HepG2 (cell line): ENCODE results near the gene TMEM107. TPM values are rescaled to one million over a fixed set of nuclear protein-coding genes. Genes with fewer than 3 reads are reported as not detected.
A peak's percentile ranks its signal among the peaks of the same experiment; 100 is the strongest.

Experiments used
- ELK4 ChIP-seq: sonication (generic); formaldehyde crosslinking; IDR thresholded peaks from 2 replicates; pipeline ENCODE4 v1.9.0; 2021; ENCODE audit warnings: missing genetic modification reagents, borderline replicate concordance
- FOXK1 ChIP-seq: sonication (generic); formaldehyde crosslinking; IDR thresholded peaks from 2 replicates; pipeline ENCODE4 v1.4.0; 2020; ENCODE audit warnings: low read depth, missing genetic modification reagents, borderline replicate concordance
- IRF2 ChIP-seq: IDR thresholded peaks from 2 replicates; pipeline ENCODE4 v1.6.1; 2018; ENCODE audit warnings: missing genetic modification reagents, missing compliant biosample characterization
- RBM22 ChIP-seq: fragments of 200-400 bp; formaldehyde crosslinking; optimal IDR thresholded peaks from 2 replicates; pipeline ENCODE3; 2017; ENCODE audit warnings: mild to moderate bottlenecking, low read length, moderate library complexity
- REL ChIP-seq: sonication (generic); formaldehyde crosslinking; conservative IDR thresholded peaks from 2 replicates; pipeline ENCODE4 v1.8.0; 2022; ENCODE audit warnings: mild to moderate bottlenecking, missing genetic modification reagents, moderate library complexity
- RFX3 ChIP-seq: IDR thresholded peaks from 2 replicates; pipeline ENCODE4 v1.6.1; 2016; ENCODE audit warnings: missing biosample characterization, missing genetic modification reagents
- SOX13 ChIP-seq, 3 experiments: fragments of 450-650 bp in 1 of 3; sonication (generic) in 1 of 3; formaldehyde crosslinking in 1 of 3; IDR thresholded peaks in 2 of 3; conservative IDR thresholded peaks in 1 of 3; 2 replicates each; pipeline versions ENCODE4 v1.5.0 to v1.6.1; 2016 to 2020; ENCODE audit warnings: antibody characterized with exemption in 1 of 3, mild to moderate bottlenecking in 1 of 3, missing compliant biosample characterization in 1 of 3, missing genetic modification reagents in 1 of 3, moderate library complexity in 1 of 3
- ZBTB38 ChIP-seq: sonication (generic); formaldehyde crosslinking; IDR thresholded peaks from 2 replicates; pipeline ENCODE4 v1.5.1; 2020; ENCODE audit warnings: mild to moderate bottlenecking, missing genetic modification reagents
- ZBTB42 ChIP-seq: sonication (generic); formaldehyde crosslinking; IDR thresholded peaks from 2 replicates; pipeline ENCODE4 v1.5.0; 2020; ENCODE audit warnings: mild to moderate bottlenecking, missing genetic modification reagents
- ZNF317 ChIP-seq: sonication (generic); formaldehyde crosslinking; IDR thresholded peaks from 2 replicates; pipeline ENCODE4 v1.5.0; 2020; ENCODE audit warnings: mild to moderate bottlenecking, missing genetic modification reagents
- ZNF430 ChIP-seq: sonication (generic); formaldehyde crosslinking; IDR thresholded peaks from 2 replicates; pipeline ENCODE4 v1.9.0; 2021; ENCODE audit warnings: mild to moderate bottlenecking, missing genetic modification reagents
- ZXDC ChIP-seq: sonication (generic); formaldehyde crosslinking; IDR thresholded peaks from 2 replicates; pipeline ENCODE4 v1.5.0; 2020; ENCODE audit warnings: mild to moderate bottlenecking, missing genetic modification reagents
- polyA plus RNA-seq, 8 experiments: library from polyadenylated mRNA; depleted of rRNA in 3 of 8; stranded (reverse) in 7 of 8; unstranded in 1 of 8; fragments of >200 nt; fragmentation: Illumina TruSeq in 4 of 8; extraction: Trizol in 4 of 8; gene quantifications; 2 replicates each; pipeline versions ENCODE4 v1.2.1 to v1.2.3, GENCODE V29; 2011 to 2016; ENCODE audit warnings: low read depth in 4 of 8, missing spikeins in 1 of 8, mixed read lengths in 1 of 8; ENCODE audit not compliant: insufficient read depth in 1 of 8
- total RNA-seq, 5 experiments: library from RNA; depleted of rRNA; stranded (reverse); fragments of >200 nt; fragmentation: Illumina TruSeq; extraction: Trizol; gene quantifications; 2 replicates each; pipeline ENCODE4 v1.2.3, GENCODE V29; 2016; ENCODE audit warnings: low read depth in 1 of 5
- TF ChIP-seq, protein P1 (sequence below): sonication (generic); formaldehyde crosslinking; IDR thresholded peaks from 2 replicates; pipeline ENCODE4 v1.4.0; 2020; ENCODE audit warnings: missing genetic modification reagents, mild to moderate bottlenecking, borderline replicate concordance
- TF ChIP-seq, protein P2 (sequence below): IDR thresholded peaks from 2 replicates; pipeline ENCODE4 v1.6.1; 2016; ENCODE audit warnings: missing biosample characterization, missing genetic modification reagents, low read depth
- TF ChIP-seq, protein P3 (sequence below): sonication (generic); formaldehyde crosslinking; IDR thresholded peaks from 2 replicates; pipeline ENCODE4 v1.4.0; 2020; ENCODE audit warnings: missing genetic modification reagents

The TMEM107 gene
- total and polyA plus RNA-seq, 2 of the 13 experiments (the other 11 are each of a cell fraction or from before 2014, with no cell fraction given): 7.2 to 15.3 TPM

GRCh38 chr17:8221663-8222379 lies 45.6 kb upstream of the TMEM107 start (continued):
- TF ChIP-seq ELK4: no peak
- TF ChIP-seq, protein P1, sequence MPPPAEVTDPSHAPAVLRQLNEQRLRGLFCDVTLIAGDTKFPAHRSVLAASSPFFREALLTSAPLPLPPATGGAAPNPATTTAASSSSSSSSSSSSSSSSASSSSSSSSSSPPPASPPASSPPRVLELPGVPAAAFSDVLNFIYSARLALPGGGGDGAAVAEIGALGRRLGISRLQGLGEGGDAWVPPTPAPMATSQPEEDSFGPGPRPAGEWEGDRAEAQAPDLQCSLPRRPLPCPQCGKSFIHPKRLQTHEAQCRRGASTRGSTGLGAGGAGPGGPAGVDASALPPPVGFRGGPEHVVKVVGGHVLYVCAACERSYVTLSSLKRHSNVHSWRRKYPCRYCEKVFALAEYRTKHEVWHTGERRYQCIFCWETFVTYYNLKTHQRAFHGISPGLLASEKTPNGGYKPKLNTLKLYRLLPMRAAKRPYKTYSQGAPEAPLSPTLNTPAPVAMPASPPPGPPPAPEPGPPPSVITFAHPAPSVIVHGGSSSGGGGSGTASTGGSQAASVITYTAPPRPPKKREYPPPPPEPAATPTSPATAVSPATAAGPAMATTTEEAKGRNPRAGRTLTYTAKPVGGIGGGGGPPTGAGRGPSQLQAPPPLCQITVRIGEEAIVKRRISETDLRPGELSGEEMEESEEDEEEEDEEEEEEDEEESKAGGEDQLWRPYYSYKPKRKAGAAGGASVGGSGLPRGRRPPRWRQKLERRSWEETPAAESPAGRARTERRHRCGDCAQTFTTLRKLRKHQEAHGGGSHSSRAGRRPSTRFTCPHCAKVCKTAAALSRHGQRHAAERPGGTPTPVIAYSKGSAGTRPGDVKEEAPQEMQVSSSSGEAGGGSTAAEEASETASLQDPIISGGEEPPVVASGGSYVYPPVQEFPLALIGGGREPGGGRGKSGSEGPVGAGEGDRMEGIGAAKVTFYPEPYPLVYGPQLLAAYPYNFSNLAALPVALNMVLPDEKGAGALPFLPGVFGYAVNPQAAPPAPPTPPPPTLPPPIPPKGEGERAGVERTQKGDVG (CRISPR knock-in tag): no peak
- TF ChIP-seq ZBTB42: no peak; the same call in 1 of the 2 replicates
- TF ChIP-seq ZBTB38: no peak
- peak; percentile 74 for TF ChIP-seq ZNF430 (CRISPR knock-in tag)
- TF ChIP-seq ZNF317 (CRISPR knock-in tag): peak; percentile 11; the same call in 1 of the 2 replicates
- TF ChIP-seq FOXK1: peak; percentile 82; the same call in 1 of the 2 replicates
- TF ChIP-seq, protein P2, sequence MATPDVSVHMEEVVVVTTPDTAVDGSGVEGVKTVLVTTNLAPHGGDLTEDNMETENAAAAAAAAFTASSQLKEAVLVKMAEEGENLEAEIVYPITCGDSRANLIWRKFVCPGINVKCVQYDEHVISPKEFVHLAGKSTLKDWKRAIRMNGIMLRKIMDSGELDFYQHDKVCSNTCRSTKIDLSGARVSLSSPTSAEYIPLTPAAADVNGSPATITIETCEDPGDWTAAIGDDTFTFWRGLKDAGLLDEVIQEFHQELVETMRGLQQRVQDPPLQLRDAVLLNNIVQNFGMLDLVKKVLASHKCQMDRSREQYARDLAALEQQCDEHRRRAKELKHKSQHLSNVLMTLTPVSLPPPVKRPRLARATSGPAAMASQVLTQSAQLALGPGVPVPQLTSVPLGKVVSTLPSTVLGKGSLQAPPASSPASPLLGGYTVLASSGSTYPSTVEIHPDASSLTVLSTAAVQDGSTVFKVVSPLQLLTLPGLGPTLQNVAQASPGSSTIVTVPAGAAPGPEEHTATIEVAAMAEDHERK (CRISPR knock-in tag): no peak
- 0 out of 2 replicates have a peak, but pooled peaks have one; percentile 57 for TF ChIP-seq ZXDC (CRISPR knock-in tag)
- TF ChIP-seq, protein P3, sequence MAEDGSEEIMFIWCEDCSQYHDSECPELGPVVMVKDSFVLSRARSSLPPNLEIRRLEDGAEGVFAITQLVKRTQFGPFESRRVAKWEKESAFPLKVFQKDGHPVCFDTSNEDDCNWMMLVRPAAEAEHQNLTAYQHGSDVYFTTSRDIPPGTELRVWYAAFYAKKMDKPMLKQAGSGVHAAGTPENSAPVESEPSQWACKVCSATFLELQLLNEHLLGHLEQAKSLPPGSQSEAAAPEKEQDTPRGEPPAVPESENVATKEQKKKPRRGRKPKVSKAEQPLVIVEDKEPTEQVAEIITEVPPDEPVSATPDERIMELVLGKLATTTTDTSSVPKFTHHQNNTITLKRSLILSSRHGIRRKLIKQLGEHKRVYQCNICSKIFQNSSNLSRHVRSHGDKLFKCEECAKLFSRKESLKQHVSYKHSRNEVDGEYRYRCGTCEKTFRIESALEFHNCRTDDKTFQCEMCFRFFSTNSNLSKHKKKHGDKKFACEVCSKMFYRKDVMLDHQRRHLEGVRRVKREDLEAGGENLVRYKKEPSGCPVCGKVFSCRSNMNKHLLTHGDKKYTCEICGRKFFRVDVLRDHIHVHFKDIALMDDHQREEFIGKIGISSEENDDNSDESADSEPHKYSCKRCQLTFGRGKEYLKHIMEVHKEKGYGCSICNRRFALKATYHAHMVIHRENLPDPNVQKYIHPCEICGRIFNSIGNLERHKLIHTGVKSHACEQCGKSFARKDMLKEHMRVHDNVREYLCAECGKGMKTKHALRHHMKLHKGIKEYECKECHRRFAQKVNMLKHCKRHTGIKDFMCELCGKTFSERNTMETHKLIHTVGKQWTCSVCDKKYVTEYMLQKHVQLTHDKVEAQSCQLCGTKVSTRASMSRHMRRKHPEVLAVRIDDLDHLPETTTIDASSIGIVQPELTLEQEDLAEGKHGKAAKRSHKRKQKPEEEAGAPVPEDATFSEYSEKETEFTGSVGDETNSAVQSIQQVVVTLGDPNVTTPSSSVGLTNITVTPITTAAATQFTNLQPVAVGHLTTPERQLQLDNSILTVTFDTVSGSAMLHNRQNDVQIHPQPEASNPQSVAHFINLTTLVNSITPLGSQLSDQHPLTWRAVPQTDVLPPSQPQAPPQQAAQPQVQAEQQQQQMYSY (CRISPR knock-in tag): no peak
- TF ChIP-seq RBM22: peak; percentile 95
- peak; percentile 56; the same call in 1 of the 2 replicates for TF ChIP-seq IRF2 (CRISPR knock-in tag)
- TF ChIP-seq REL (CRISPR knock-in tag): no peak
- no peak for TF ChIP-seq RFX3 (CRISPR knock-in tag)
- no peak for TF ChIP-seq SOX13 (IDR thresholded peaks at IDR 0.05)
- no peak for TF ChIP-seq SOX13 (CRISPR knock-in tag; conservative IDR thresholded peaks at IDR 0.05 in 1 of 2, IDR thresholded peaks at IDR 0.05 in 1 of 2)
